ENCODE data around the gene ATRN.
"Not testable (repeated sequence)": the region's sequence is repeated elsewhere in the genome, so short reads cannot be mapped to it uniquely, and the experiment has no call there.

Gene ATRN

GRCh38 chr20:3477861-3478544 lies 7.2 kb downstream of the ATRN start:
- no peaks in the 10 kb centered on the region for H3K9me3 Mint-ChIP-seq
- peaks cover 10% of the 10 kb centered on the region for H3K4me1 Mint-ChIP-seq (ENCODE audit: low read depth)
- H3K36me3 Mint-ChIP-seq (ENCODE audit: low read depth) = no peaks in the 10 kb centered on the region
- H3K27me3 Mint-ChIP-seq (ENCODE audit: low read depth) = no peaks in the 10 kb centered on the region
- H3K4me3 Mint-ChIP-seq = no peak overlapping the region
- no peak for DNase-seq (ENCODE audit: low spot score)
- H3K27ac Mint-ChIP-seq = no peak overlapping the region

GRCh38 chr20:3479025-3479424 lies 8.2 kb downstream of the ATRN start:
- Mint-ChIP-seq H3K4me1 (ENCODE audit: low read depth) (no peaks in the 10 kb centered on the region), H3K4me3 (no peak overlapping the region), H3K36me3 (ENCODE audit: low read depth) (no peaks in the 10 kb centered on the region), H3K27ac (no peak overlapping the region), H3K27me3 (ENCODE audit: low read depth) (no peaks in the 10 kb centered on the region), H3K9me3 (no peaks in the 10 kb centered on the region)
- DNase-seq (ENCODE audit: low spot score) = no peak

GRCh38 chr20:3479759-3480615 lies 9.2 kb downstream of the ATRN start:
- Mint-ChIP-seq H3K36me3 (ENCODE audit: low read depth) (no peaks in the 10 kb centered on the region), H3K27ac (no peak overlapping the region), H3K4me1 (ENCODE audit: low read depth) (no peaks in the 10 kb centered on the region), H3K27me3 (ENCODE audit: low read depth) (no peaks in the 10 kb centered on the region), H3K4me3 (no peak overlapping the region), H3K9me3 (peaks cover 2% of the 10 kb centered on the region)
- no peak for DNase-seq (ENCODE audit: low spot score)

GRCh38 chr20:3483309-3483708 lies 12.5 kb downstream of the ATRN start:
- peaks cover 10% of the 10 kb centered on the region for H3K36me3 Mint-ChIP-seq (ENCODE audit: low read depth)
- DNase-seq (ENCODE audit: low spot score) = no peak
- peaks cover 24% of the 10 kb centered on the region for H3K9me3 Mint-ChIP-seq
- H3K4me3 Mint-ChIP-seq = no peak overlapping the region
- peaks cover 1% of the 10 kb centered on the region for H3K27me3 Mint-ChIP-seq (ENCODE audit: low read depth)
- no peaks in the 10 kb centered on the region for H3K4me1 Mint-ChIP-seq (ENCODE audit: low read depth)
- no peak overlapping the region for H3K27ac Mint-ChIP-seq

- Mint-ChIP-seq H3K27ac (no peak overlapping the region), H3K9me3 (peaks cover 24% of the 10 kb centered on the region), H3K36me3 (ENCODE audit: low read depth) (peaks cover 10% of the 10 kb centered on the region), H3K4me3 (no peak overlapping the region), H3K27me3 (ENCODE audit: low read depth) (peaks cover 1% of the 10 kb centered on the region), H3K4me1 (ENCODE audit: low read depth) (no peaks in the 10 kb centered on the region)
- DNase-seq (ENCODE audit: low spot score) = no peak
Measured at GRCh38 chr20:3483784-3484183, 13.0 kb downstream of the ATRN start.

- H3K4me1 Mint-ChIP-seq (ENCODE audit: low read depth) = no peaks in the 10 kb centered on the region
- H3K27ac Mint-ChIP-seq = no peak overlapping the region
- H3K9me3 Mint-ChIP-seq = peaks cover 24% of the 10 kb centered on the region
- no peak overlapping the region for H3K4me3 Mint-ChIP-seq
- H3K27me3 Mint-ChIP-seq (ENCODE audit: low read depth) = peaks cover 1% of the 10 kb centered on the region
- H3K36me3 Mint-ChIP-seq (ENCODE audit: low read depth) = peaks cover 12% of the 10 kb centered on the region
- DNase-seq (ENCODE audit: low spot score) = no peak
Measured at GRCh38 chr20:3485913-3486312, 15.1 kb downstream of the ATRN start.

GRCh38 chr20:3486850-3487249 lies 16.0 kb downstream of the ATRN start:
- Mint-ChIP-seq H3K27me3 (ENCODE audit: low read depth) (peaks cover 1% of the 10 kb centered on the region), H3K4me1 (ENCODE audit: low read depth) (no peaks in the 10 kb centered on the region), H3K9me3 (peaks cover 24% of the 10 kb centered on the region), H3K27ac (no peak overlapping the region), H3K4me3 (no peak overlapping the region), H3K36me3 (ENCODE audit: low read depth) (peaks cover 12% of the 10 kb centered on the region)
- DNase-seq (ENCODE audit: low spot score) = no peak

- no peak overlapping the region for H3K4me3 Mint-ChIP-seq
- no peak for DNase-seq (ENCODE audit: low spot score)
- H3K4me1 Mint-ChIP-seq (ENCODE audit: low read depth) = no peaks in the 10 kb centered on the region
- H3K9me3 Mint-ChIP-seq = peaks cover under 1% of the 10 kb centered on the region
- H3K36me3 Mint-ChIP-seq (ENCODE audit: low read depth) = peaks cover 1% of the 10 kb centered on the region
- no peaks in the 10 kb centered on the region for H3K27me3 Mint-ChIP-seq (ENCODE audit: low read depth)
- H3K27ac Mint-ChIP-seq = no peak overlapping the region
Measured at GRCh38 chr20:3492669-3493068, 21.9 kb downstream of the ATRN start.

- Mint-ChIP-seq H3K36me3 (ENCODE audit: low read depth) (peaks cover 1% of the 10 kb centered on the region), H3K27me3 (ENCODE audit: low read depth) (no peaks in the 10 kb centered on the region), H3K4me3 (no peak overlapping the region), H3K27ac (no peak overlapping the region), H3K4me1 (ENCODE audit: low read depth) (no peaks in the 10 kb centered on the region), H3K9me3 (no peaks in the 10 kb centered on the region)
- no peak for DNase-seq (ENCODE audit: low spot score)
Measured at GRCh38 chr20:3494218-3494617, 23.4 kb downstream of the ATRN start.

- no peak for DNase-seq (ENCODE audit: low spot score)
- H3K27ac Mint-ChIP-seq = no peak overlapping the region
- no peaks in the 10 kb centered on the region for H3K9me3 Mint-ChIP-seq
- no peaks in the 10 kb centered on the region for H3K27me3 Mint-ChIP-seq (ENCODE audit: low read depth)
- no peaks in the 10 kb centered on the region for H3K4me1 Mint-ChIP-seq (ENCODE audit: low read depth)
- no peaks in the 10 kb centered on the region for H3K36me3 Mint-ChIP-seq (ENCODE audit: low read depth)
- H3K4me3 Mint-ChIP-seq = no peak overlapping the region
Measured at GRCh38 chr20:3502878-3503277, 32.1 kb downstream of the ATRN start.

GRCh38 chr20:3505148-3505547 lies 34.3 kb downstream of the ATRN start:
- Mint-ChIP-seq H3K9me3 (no peaks in the 10 kb centered on the region), H3K4me3 (no peak overlapping the region), H3K36me3 (ENCODE audit: low read depth) (no peaks in the 10 kb centered on the region), H3K27me3 (ENCODE audit: low read depth) (no peaks in the 10 kb centered on the region), H3K27ac (no peak overlapping the region), H3K4me1 (ENCODE audit: low read depth) (no peaks in the 10 kb centered on the region)
- no peak for DNase-seq (ENCODE audit: low spot score)

GRCh38 chr20:3509064-3509463 lies 38.2 kb downstream of the ATRN start:
- H3K4me3 Mint-ChIP-seq = no peak overlapping the region
- H3K36me3 Mint-ChIP-seq (ENCODE audit: low read depth) = no peaks in the 10 kb centered on the region
- no peak for DNase-seq (ENCODE audit: low spot score)
- H3K9me3 Mint-ChIP-seq = no peaks in the 10 kb centered on the region
- H3K27me3 Mint-ChIP-seq (ENCODE audit: low read depth) = no peaks in the 10 kb centered on the region
- no peak overlapping the region for H3K27ac Mint-ChIP-seq
- H3K4me1 Mint-ChIP-seq (ENCODE audit: low read depth) = no peaks in the 10 kb centered on the region

GRCh38 chr20:3510110-3510509 lies 39.3 kb downstream of the ATRN start:
- Mint-ChIP-seq H3K27ac (no peak overlapping the region), H3K4me3 (no peak overlapping the region)

GRCh38 chr20:3512239-3512638 lies 41.4 kb downstream of the ATRN start:
- H3K4me3 Mint-ChIP-seq; H3K27me3 Mint-ChIP-seq (ENCODE audit: low read depth); H3K9me3 Mint-ChIP-seq; H3K27ac Mint-ChIP-seq; DNase-seq (ENCODE audit: low spot score); H3K36me3 Mint-ChIP-seq (ENCODE audit: low read depth); H3K4me1 Mint-ChIP-seq (ENCODE audit: low read depth): not testable (repeated sequence)

More at GRCh38 chr20:3510110-3510509, 39.3 kb downstream of the ATRN start:
- no peaks in the 10 kb centered on the region for H3K36me3 Mint-ChIP-seq (ENCODE audit: low read depth)
- H3K27me3 Mint-ChIP-seq (ENCODE audit: low read depth) = no peaks in the 10 kb centered on the region
- H3K4me1 Mint-ChIP-seq (ENCODE audit: low read depth) = no peaks in the 10 kb centered on the region
- DNase-seq (ENCODE audit: low spot score) = no peak
- H3K9me3 Mint-ChIP-seq = no peaks in the 10 kb centered on the region

Measured in T-helper 2 cell treated with Interferon-gamma antibody and Interleukin-4, amounts not matched to agents 5 μg/mL and 100 μg/mL, for 36 hours (primary cell).